ENCODE data around the gene EMD. TPM values are rescaled to one million over a fixed set of nuclear protein-coding genes. Genes with fewer than 3 reads are reported as not detected.
A peak's percentile ranks its signal among the peaks of the same experiment; 100 is the strongest.

Gene EMD
- total RNA-seq, 3 donors from 2014 or later: 33.8 to 48.1 (median 45.6) TPM

DNA sequence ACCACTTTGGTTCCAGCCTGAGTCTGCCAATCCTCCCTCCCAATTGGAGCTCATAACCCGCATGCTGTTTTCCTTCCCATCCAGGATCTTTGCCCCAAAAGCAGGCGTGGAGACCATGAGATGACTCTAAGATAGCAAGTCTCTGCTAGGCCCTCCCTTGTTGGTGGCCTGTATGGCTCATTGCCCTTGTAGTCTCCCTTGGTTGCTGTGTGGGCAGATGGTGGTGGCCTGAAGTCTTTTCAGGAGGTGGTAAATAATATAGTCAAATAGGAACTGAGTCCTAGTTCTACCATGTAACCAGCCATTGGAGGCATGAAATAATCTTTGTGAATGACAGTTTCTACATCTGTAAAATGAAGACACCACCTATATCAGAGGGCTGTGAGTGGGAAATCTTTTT is 50.6 kb downstream of the EMD start:
- no peak for DNase-seq (ENCODE audit: low spot score in 2 of 2)
- Histone ChIP-seq H3K4me3 (peak overlapping the region; percentile 71 to 83 (median 72)), H3K27me3 (peaks cover 0 to 30% of the 10 kb centered on the region in 2 donors), H3K9me3 (no peaks in the 10 kb centered on the region), H3K27ac (peak overlapping the region in 1 of 2 donors; percentile 88), H3K36me3 (no peaks in the 10 kb centered on the region), H3K4me1 (no peaks in the 10 kb centered on the region)
- TF ChIP-seq, protein P1, sequence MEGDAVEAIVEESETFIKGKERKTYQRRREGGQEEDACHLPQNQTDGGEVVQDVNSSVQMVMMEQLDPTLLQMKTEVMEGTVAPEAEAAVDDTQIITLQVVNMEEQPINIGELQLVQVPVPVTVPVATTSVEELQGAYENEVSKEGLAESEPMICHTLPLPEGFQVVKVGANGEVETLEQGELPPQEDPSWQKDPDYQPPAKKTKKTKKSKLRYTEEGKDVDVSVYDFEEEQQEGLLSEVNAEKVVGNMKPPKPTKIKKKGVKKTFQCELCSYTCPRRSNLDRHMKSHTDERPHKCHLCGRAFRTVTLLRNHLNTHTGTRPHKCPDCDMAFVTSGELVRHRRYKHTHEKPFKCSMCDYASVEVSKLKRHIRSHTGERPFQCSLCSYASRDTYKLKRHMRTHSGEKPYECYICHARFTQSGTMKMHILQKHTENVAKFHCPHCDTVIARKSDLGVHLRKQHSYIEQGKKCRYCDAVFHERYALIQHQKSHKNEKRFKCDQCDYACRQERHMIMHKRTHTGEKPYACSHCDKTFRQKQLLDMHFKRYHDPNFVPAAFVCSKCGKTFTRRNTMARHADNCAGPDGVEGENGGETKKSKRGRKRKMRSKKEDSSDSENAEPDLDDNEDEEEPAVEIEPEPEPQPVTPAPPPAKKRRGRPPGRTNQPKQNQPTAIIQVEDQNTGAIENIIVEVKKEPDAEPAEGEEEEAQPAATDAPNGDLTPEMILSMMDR (IDR thresholded peaks at IDR 0.05): no peak
- TF ChIP-seq POLR2A (IDR thresholded peaks at IDR 0.05) (no peak), POLR2AphosphoS5 (IDR thresholded peaks at IDR 0.05) (no peak)
- intact Hi-C loops (cut with DNase I; ENCODE audit: low total_unique reads): no loop called here

DNA sequence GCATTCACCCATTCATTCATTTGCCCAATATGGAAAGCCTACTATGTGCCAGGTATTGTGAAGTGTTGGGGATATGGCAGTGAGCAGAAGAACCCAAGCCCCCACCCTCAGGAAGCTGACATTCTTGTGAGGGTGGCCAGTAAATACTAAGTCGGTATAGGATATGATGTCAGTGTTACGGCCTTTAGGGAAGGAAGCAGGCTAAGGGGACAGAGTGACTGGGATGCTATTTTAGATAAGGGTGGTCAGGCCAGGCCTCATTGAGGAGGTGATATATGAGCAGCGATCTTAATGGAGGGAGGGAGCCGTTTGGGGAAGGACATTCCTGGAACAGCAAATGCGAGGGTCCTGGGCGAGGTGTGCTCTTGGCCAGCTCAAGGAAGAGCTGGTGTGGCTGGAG is 51.4 kb downstream of the EMD start:
- TF ChIP-seq POLR2A (IDR thresholded peaks at IDR 0.05): no peak
- no peak for TF ChIP-seq POLR2AphosphoS5 (IDR thresholded peaks at IDR 0.05)
- TF ChIP-seq, protein P1 (IDR thresholded peaks at IDR 0.05): no peak
- peak overlapping the region in 1 of 3 donors; percentile 11 for H3K4me3 ChIP-seq
- H3K27ac ChIP-seq: peak overlapping the region; percentile 30 to 58

DNA sequence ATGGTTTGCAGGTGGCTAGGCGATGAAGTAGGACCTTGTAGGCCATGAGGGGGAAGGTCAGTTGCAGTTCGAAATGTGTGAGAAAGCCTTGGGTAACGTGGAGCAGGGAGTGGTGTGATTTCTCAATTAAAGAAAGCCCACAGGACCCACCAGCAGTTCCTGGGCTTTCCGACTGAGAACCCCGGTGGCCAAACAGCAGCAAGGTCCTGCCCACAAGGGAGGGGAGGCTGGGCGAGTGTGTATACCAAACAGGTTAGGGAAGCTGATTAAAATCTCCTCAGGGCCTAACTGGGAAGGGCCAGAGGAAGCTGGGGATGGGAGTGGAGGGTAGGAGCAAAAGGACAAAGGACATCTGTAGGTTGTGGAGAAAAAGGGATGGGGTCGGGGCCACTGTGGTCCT is 51.8 kb downstream of the EMD start:
- no peaks in the 10 kb centered on the region for H3K4me1 ChIP-seq
- H3K9me3 ChIP-seq: no peaks in the 10 kb centered on the region
- no peak for DNase-seq (ENCODE audit: low spot score in 2 of 2)
- H3K4me3 ChIP-seq: peak overlapping the region in 1 of 3 donors; percentile 11
- H3K36me3 ChIP-seq: no peaks in the 10 kb centered on the region
- H3K27me3 ChIP-seq: peaks cover 0 to 36% of the 10 kb centered on the region in 2 donors
- no peak for TF ChIP-seq POLR2AphosphoS5 (IDR thresholded peaks at IDR 0.05)
- TF ChIP-seq POLR2A (IDR thresholded peaks at IDR 0.05): no peak
- intact Hi-C loops (cut with DNase I; ENCODE audit: low total_unique reads): no loop called here
- peak overlapping the region; percentile 30 to 58 for H3K27ac ChIP-seq

More for the DNA sequence above, 51.4 kb downstream of the EMD start:
- no peak for DNase-seq (ENCODE audit: low spot score in 2 of 2)
- Histone ChIP-seq H3K27me3 (peaks cover 0 to 36% of the 10 kb centered on the region in 2 donors), H3K9me3 (no peaks in the 10 kb centered on the region), H3K4me1 (no peaks in the 10 kb centered on the region), H3K36me3 (no peaks in the 10 kb centered on the region)
- intact Hi-C loops (cut with DNase I; ENCODE audit: low total_unique reads): no loop called here

Other genes with a start within 250 kb of the EMD start
- not detected for gene OPN1LW, start 235.1 kb upstream of the EMD start, total RNA-seq
- not detected for gene OPN1MW, start 196.7 kb upstream of the EMD start, total RNA-seq
- not detected for gene OPN1MW2, start 159.5 kb upstream of the EMD start, total RNA-seq
- gene OPN1MW3, start 121.7 kb upstream of the EMD start, total RNA-seq: not detected
- gene TEX28, start 84.2 kb upstream of the EMD start, total RNA-seq: not detected
- under 1 TPM in 1 of 3 donors, not detected in 2; 0.16 TPM for gene TKTL1, start 83.5 kb upstream of the EMD start, total RNA-seq
- 100 to 1,000 TPM; 416 to 675 (median 622) TPM for gene FLNA, start 4.7 kb upstream of the EMD start, total RNA-seq
- 1,000 to 10,000 TPM; 8,496 to 9,265 (median 8,695) TPM for gene RPL10, start 19.1 kb downstream of the EMD start, total RNA-seq
- 10 to 100 TPM; 26.2 to 44.3 (median 26.9) TPM for gene DNASE1L1, start 30.0 kb downstream of the EMD start, total RNA-seq
- gene TAFAZZIN, start 32.2 kb downstream of the EMD start, total RNA-seq: 10 to 100 TPM; 27.7 to 53.7 (median 44.2) TPM
- gene ATP6AP1, start 49.4 kb downstream of the EMD start, total RNA-seq: 10 to 100 TPM; 31.5 to 57.1 (median 34.8) TPM
- gene GDI1, start 57.9 kb downstream of the EMD start, total RNA-seq: 100 to 1,000 TPM in 1 of 3 donors, 10 to 100 TPM in 2; 94.0 to 105 (median 97.3) TPM
- gene FAM50A, start 64.8 kb downstream of the EMD start, total RNA-seq: 10 to 100 TPM; 30.7 to 94.4 (median 64.2) TPM
- 10 to 100 TPM in 2 of 3 donors, 1 to 10 TPM in 1; 6.1 to 10.8 (median 10.1) TPM for gene PLXNA3, start 79.0 kb downstream of the EMD start, total RNA-seq
- gene LAGE3, start 100.0 kb downstream of the EMD start, total RNA-seq: 10 to 100 TPM; 21.1 to 38.0 (median 28.8) TPM
- 10 to 100 TPM; 36.2 to 40.1 (median 38.3) TPM for gene UBL4A, start 107.3 kb downstream of the EMD start, total RNA-seq
- 10 to 100 TPM; 17.0 to 24.0 (median 19.5) TPM for gene SLC10A3, start 111.3 kb downstream of the EMD start, total RNA-seq
- gene FAM3A, start 136.9 kb downstream of the EMD start, total RNA-seq: 10 to 100 TPM; 38.8 to 42.6 (median 41.3) TPM
- gene G6PD, start 167.6 kb downstream of the EMD start, total RNA-seq: 10 to 100 TPM; 25.6 to 45.2 (median 38.2) TPM
- gene IKBKG, start 168.3 kb downstream of the EMD start, total RNA-seq: 10 to 100 TPM; 10.5 to 15.2 (median 12.6) TPM
- 1 to 10 TPM in 1 of 3 donors, not detected in 2; 2.3 TPM for gene CTAG1A, start 205.8 kb downstream of the EMD start, total RNA-seq
- gene CTAG1B, start 240.0 kb downstream of the EMD start, total RNA-seq: 1 to 10 TPM in 1 of 3 donors, not detected in 2; 2.3 TPM